Measurements from ENCODE around the gene DRC1.

DNA sequence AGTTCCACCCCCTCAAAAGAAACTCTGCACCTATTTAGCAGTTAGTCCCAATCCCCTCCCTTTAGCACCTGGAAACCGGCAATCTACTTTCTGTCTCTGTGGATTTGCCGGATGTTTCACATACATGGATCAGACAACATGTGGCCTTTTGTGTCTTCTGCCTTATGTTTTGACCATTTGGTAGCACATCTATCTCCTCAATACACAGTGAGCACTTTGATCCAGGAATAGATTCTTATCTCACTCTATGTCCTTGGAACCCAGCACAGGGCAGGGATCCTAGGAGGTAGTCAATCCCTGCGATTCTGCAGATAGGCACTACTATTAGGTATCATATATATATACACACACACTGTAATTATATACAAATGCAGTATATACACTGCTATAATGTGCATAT, 80.0 kb downstream of the DRC1 start:
- TF ChIP-seq, protein P1, sequence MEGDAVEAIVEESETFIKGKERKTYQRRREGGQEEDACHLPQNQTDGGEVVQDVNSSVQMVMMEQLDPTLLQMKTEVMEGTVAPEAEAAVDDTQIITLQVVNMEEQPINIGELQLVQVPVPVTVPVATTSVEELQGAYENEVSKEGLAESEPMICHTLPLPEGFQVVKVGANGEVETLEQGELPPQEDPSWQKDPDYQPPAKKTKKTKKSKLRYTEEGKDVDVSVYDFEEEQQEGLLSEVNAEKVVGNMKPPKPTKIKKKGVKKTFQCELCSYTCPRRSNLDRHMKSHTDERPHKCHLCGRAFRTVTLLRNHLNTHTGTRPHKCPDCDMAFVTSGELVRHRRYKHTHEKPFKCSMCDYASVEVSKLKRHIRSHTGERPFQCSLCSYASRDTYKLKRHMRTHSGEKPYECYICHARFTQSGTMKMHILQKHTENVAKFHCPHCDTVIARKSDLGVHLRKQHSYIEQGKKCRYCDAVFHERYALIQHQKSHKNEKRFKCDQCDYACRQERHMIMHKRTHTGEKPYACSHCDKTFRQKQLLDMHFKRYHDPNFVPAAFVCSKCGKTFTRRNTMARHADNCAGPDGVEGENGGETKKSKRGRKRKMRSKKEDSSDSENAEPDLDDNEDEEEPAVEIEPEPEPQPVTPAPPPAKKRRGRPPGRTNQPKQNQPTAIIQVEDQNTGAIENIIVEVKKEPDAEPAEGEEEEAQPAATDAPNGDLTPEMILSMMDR (conservative IDR thresholded peaks at IDR 0.05; ENCODE audit: low read length): no peak
- no peak for TF ChIP-seq EZH2phosphoT487 (IDR thresholded peaks at IDR 0.05; ENCODE audit: borderline replicate concordance, low read depth, low read length)
